Measurements from ENCODE around the gene ZDHHC3.

GRCh38 chr3:45001738-45002137 is 25.8 kb upstream of the ZDHHC3 start:
- TF ChIP-seq CTCF (conservative IDR thresholded peaks at IDR 0.05; ENCODE audit: low read depth, low read length) (peak; percentile 51), EZH2phosphoT487 (IDR thresholded peaks at IDR 0.05; ENCODE audit: borderline replicate concordance, low read length) (no peak), EZH2 (IDR thresholded peaks at IDR 0.05; ENCODE audit: low read length, unreplicated experiment) (no peak)

Measured in PC-3 (cell line).